Spleen (tissue), 11 donors: ENCODE measurements around the gene ZNF699. TPM values are rescaled to one million over a fixed set of nuclear protein-coding genes. Genes with fewer than 3 reads are reported as not detected.
"Not testable (repeated sequence)": the region's sequence is repeated elsewhere in the genome, so short reads cannot be mapped to it uniquely, and the experiment has no call there.

Experiments used
- DNase-seq: peaks from one replicate; pipeline ENCODE4 v3.0.0-alpha.2; 2020
- H3K27ac ChIP-seq, 8 donors: fragments of 200-600 bp; sonication (generic) in 7 of 8; 1 replicate in 4 of 8; 2 replicates in 4 of 8; pipeline versions ENCODE4 v1.5.0 to v1.8.0; 2016 to 2021; ENCODE audit warnings: inconsistent platforms in 4 of 8, mild to moderate bottlenecking in 4 of 8, moderate library complexity in 1 of 8
- H3K27me3 ChIP-seq, 7 donors: fragments of 200-600 bp; sonication (generic) in 6 of 7; replicated peaks in 1 of 7; 1 replicate in 4 of 7; 2 replicates in 3 of 7; pipeline versions ENCODE4 v1.5.0 to v1.8.0; 2016 to 2021; ENCODE audit warnings: inconsistent platforms in 3 of 7, mild to moderate bottlenecking in 1 of 7
- H3K36me3 ChIP-seq, 6 donors: fragments of 200-600 bp; sonication (generic) in 5 of 6; 1 replicate in 4 of 6; 2 replicates in 2 of 6; pipeline versions ENCODE4 v1.5.0 to v1.8.0; 2016 to 2021; ENCODE audit warnings: inconsistent platforms in 2 of 6
- H3K4me1 ChIP-seq, 6 donors: fragments of 200-600 bp; sonication (generic) in 5 of 6; 1 replicate in 3 of 6; 2 replicates in 3 of 6; pipeline versions ENCODE4 v1.5.0 to v1.8.0; 2016 to 2021; ENCODE audit warnings: inconsistent platforms in 3 of 6
- H3K4me3 ChIP-seq, 8 donors: fragments of 200-600 bp; sonication (generic) in 7 of 8; 1 replicate in 4 of 8; 2 replicates in 4 of 8; pipeline versions ENCODE4 v1.5.0 to v1.8.0; 2016 to 2021; ENCODE audit warnings: inconsistent platforms in 4 of 8, mild to moderate bottlenecking in 4 of 8, moderate library complexity in 2 of 8
- H3K9me3 ChIP-seq, 8 donors: fragments of 200-600 bp; sonication (generic) in 7 of 8; 1 replicate in 4 of 8; 2 replicates in 4 of 8; pipeline versions ENCODE4 v1.5.0 to v1.8.0; 2016 to 2021; ENCODE audit warnings: inconsistent platforms in 4 of 8
- POLR2A ChIP-seq, 3 donors: fragments of 450-650 bp; IDR thresholded peaks; one replicate each; pipeline ENCODE4 v1.5.1; 2017; ENCODE audit warnings: antibody characterized with exemption in 3 of 3, mild to moderate bottlenecking in 1 of 3
- POLR2AphosphoS5 ChIP-seq, 3 donors: sonication (generic); formaldehyde crosslinking; IDR thresholded peaks; one replicate each; pipeline ENCODE4 v1.5.1; 2017; ENCODE audit warnings: antibody characterized with exemption in 3 of 3
- WGBS, 5 donors: extraction: QIAGEN DNeasy Blood & Tissue Kit in 3 of 5; methylation state at CpG; one replicate each; pipeline versions ENCODE4 v1.1.5 to v1.1.7; 2013 to 2018; 5-methylcytosine and 5-hydroxymethylcytosine counted together
- intact Hi-C: fragments of 100-400 bp; cut with DNase I; formaldehyde crosslinking; loops from one replicate; pipeline ENCODE4 v1.15.0; 2023; ENCODE audit warnings: low total_unique reads
- polyA plus RNA-seq, 3 donors: library from polyadenylated mRNA; stranded (reverse); fragments of 200-250 nt; gene quantifications; one replicate each; pipeline ENCODE4 v1.2.1, GENCODE V29; 2013
- total RNA-seq, 7 donors: library from RNA; depleted of rRNA in 3 of 7; stranded (reverse); fragments of >200 nt in 3 of 7; fragmentation: NEBNext Ultra II Directional in 4 of 7; extraction: Animal tissue kit (Norgen Biotek cat#: 25700) in 4 of 7; gene quantifications; one replicate each; pipeline versions ENCODE4 v1.1.0 to v1.2.1, GENCODE V29; 2016 to 2021
- TF ChIP-seq, protein P1 (sequence below), 11 experiments: fragments of 200-600 bp in 7 of 11; fragments of 450-650 bp in 4 of 11; sonication (generic) in 4 of 11; IDR thresholded peaks in 8 of 11; conservative IDR thresholded peaks in 3 of 11; 1 replicate in 7 of 11; 2 replicates in 4 of 11; pipeline versions ENCODE4 v1.4.0 to v1.8.0; 2016 to 2021; ENCODE audit warnings: antibody characterized with exemption in 11 of 11, inconsistent platforms in 4 of 11, mild to moderate bottlenecking in 1 of 11
- donor health status: healthy with polysubstance abuse.
- donor health status: DM: no; HTN: no; CAD: no; lungs with moderate emphysema.
- donor health status: DM: no; HTN: no; CAD: no.
- donor health status: Bipolar disorder and iron deficiency.
- donor health status: healthy.
- donor health status: DM: no; HTN: no; CAD: no.
- donor health status: DM: yes; HTN: yes; CAD: no.

Gene ZNF699
- total and polyA plus RNA-seq, 10 donors = 0.67 to 16.2 (median 9.9) TPM

DNA sequence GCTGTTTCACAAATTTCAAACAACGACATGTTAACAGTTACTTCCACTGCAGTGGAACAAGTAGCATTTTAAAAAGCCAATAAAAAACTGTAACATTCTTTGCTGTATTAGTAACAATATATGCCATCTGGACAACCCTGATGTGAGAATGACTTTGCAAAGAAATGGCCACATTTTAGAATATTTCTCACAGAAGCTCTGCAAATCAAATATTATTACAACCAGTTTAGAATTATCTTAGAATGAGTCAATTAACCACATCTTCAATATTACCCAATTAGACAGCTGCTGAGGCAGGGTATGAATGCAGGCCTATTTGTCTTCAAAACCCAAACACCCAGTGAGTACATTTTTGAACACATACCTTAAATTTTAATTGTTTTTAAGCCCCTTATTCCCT lies 3.2 kb downstream of the ZNF699 start:
- intact Hi-C loops = loop anchor here (10.0 kb wide), 1 partner anchor 128 kb away; the partner anchor contains the start of gene ZNF266
- H3K27ac ChIP-seq = no peak overlapping the region
- no peak for TF ChIP-seq POLR2A (IDR thresholded peaks at IDR 0.05)
- no peak for TF ChIP-seq POLR2AphosphoS5 (IDR thresholded peaks at IDR 0.05)
- TF ChIP-seq, protein P1, sequence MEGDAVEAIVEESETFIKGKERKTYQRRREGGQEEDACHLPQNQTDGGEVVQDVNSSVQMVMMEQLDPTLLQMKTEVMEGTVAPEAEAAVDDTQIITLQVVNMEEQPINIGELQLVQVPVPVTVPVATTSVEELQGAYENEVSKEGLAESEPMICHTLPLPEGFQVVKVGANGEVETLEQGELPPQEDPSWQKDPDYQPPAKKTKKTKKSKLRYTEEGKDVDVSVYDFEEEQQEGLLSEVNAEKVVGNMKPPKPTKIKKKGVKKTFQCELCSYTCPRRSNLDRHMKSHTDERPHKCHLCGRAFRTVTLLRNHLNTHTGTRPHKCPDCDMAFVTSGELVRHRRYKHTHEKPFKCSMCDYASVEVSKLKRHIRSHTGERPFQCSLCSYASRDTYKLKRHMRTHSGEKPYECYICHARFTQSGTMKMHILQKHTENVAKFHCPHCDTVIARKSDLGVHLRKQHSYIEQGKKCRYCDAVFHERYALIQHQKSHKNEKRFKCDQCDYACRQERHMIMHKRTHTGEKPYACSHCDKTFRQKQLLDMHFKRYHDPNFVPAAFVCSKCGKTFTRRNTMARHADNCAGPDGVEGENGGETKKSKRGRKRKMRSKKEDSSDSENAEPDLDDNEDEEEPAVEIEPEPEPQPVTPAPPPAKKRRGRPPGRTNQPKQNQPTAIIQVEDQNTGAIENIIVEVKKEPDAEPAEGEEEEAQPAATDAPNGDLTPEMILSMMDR (IDR thresholded peaks at IDR 0.05 in 8 of 11, conservative IDR thresholded peaks at IDR 0.05 in 3 of 11) = no peak
- no peak overlapping the region for H3K4me3 ChIP-seq
- DNase-seq = no peak
- WGBS, 5 donors = 89 to 100% (median 96%) methylated on average over 1 of the region's 1 CpG
- peaks cover 0 to 68% (median 54%) of the 10 kb centered on the region in 8 donors for H3K9me3 ChIP-seq
- peaks cover 9 to 33% (median 25%) of the 10 kb centered on the region in 6 donors for H3K4me1 ChIP-seq
- H3K36me3 ChIP-seq = peaks cover 17 to 57% (median 37%) of the 10 kb centered on the region in 6 donors
- H3K27me3 ChIP-seq = no peaks in the 10 kb centered on the region

DNA sequence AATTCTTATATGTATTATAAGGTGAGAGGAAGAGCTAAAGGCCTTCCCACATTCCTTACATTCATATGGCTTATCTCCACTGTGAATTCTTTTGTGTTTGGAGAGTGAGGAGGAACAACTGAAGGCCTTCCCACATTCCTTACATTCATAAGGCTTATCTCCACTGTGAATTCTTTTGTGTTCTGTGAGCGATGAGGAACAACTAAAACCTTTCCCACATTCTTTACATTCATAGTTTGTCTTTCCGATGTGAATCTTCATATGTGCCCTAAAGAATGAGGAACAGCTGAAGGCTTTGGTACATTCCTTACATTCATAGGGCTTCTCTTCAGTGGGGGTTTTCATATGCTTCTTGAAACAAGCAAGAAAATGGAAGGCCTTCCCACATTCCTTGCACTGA lies 13.3 kb downstream of the ZNF699 start:
- Histone ChIP-seq H3K27me3 (no peaks in the 10 kb centered on the region), H3K36me3 (peaks cover 43 to 100% (median 84%) of the 10 kb centered on the region in 6 donors), H3K27ac (no peak overlapping the region), H3K4me3 (peak overlapping the region in 1 of 8 donors; percentile 26), H3K4me1 (no peaks in the 10 kb centered on the region), H3K9me3 (peaks cover 64 to 100% (median 100%) of the 10 kb centered on the region in 8 donors)
- DNase-seq = no peak
- intact Hi-C loops = no loop called here
- 96 to 98% (median 98%) methylated on average over 2 of the region's 2 CpGs for WGBS, 5 donors
- TF ChIP-seq POLR2AphosphoS5 (IDR thresholded peaks at IDR 0.05) (no peak), POLR2A (IDR thresholded peaks at IDR 0.05) (no peak)
- TF ChIP-seq, protein P1 (IDR thresholded peaks at IDR 0.05 in 8 of 11, conservative IDR thresholded peaks at IDR 0.05 in 3 of 11) = no peak

DNA sequence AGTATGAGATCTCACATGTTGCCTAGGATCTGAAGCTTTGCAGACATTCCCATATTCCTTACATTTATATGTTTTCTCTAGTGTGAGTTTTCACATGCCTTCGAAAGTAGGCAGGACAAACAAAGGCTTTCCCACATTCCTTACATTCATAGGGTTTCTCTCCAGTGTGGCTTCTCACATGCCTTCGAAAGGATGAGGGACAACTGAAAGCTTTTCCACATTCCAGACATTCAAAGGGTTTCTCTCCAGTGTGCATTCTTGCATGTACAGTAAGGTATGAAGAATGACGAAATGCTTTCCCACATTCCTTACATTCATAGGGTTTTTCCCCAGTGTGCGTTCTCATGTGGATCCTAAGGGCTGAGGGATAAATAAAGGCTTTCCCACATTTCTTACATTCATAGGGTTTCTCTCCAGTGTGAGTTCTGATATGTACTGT lies 14.2 kb downstream of the ZNF699 start:
- peaks cover 35 to 100% (median 75%) of the 10 kb centered on the region in 6 donors for H3K36me3 ChIP-seq
- no peaks in the 10 kb centered on the region for H3K4me1 ChIP-seq
- peak overlapping the region in 1 of 8 donors; percentile 15 for H3K4me3 ChIP-seq
- H3K27ac ChIP-seq = no peak overlapping the region
- H3K27me3 ChIP-seq = no peaks in the 10 kb centered on the region
- intact Hi-C loops = no loop called here
- no peak for TF ChIP-seq POLR2A (IDR thresholded peaks at IDR 0.05)
- TF ChIP-seq, protein P1 (IDR thresholded peaks at IDR 0.05 in 8 of 11, conservative IDR thresholded peaks at IDR 0.05 in 3 of 11) = no peak
- no peak for TF ChIP-seq POLR2AphosphoS5 (IDR thresholded peaks at IDR 0.05)
- WGBS, 5 donors = 92 to 99% (median 96%) methylated on average over 4 of the region's 4 CpGs
- H3K9me3 ChIP-seq = peaks cover 67 to 100% (median 100%) of the 10 kb centered on the region in 8 donors
- no peak for DNase-seq

DNA sequence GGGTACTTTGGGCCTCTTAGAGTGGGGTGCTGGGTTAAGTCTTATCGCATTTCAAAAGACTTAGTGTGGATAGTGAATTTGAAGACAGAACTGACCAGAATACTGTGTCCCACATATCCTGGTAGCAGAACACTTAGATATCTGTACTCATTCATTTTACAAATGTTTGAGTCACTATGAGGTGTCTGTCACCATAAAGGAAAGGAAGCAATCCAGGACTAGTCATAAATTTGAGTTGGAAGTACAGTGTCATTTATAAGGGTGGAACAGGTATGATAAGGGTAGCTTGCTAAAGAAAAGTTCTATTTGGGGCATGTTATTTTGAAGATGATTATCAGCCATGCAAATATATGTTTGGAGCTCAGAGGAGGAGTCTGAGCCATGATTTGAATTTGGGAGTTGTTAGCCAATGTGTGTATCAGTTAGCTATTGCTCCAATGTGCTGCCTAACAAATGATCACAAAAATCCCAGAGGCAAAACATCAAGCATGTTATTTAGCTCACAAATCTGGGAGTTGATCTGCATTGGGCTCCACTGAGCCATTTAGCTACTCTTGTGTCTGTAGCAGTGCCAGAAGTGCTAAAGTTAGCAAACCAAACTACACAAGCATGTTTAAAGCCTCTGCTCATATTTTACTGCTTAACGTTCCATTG lies 20.3 kb downstream of the ZNF699 start:
- Histone ChIP-seq H3K27ac (no peak overlapping the region), H3K4me3 (no peak overlapping the region), H3K36me3 (peaks cover 0 to 63% (median 29%) of the 10 kb centered on the region in 6 donors), H3K9me3 (peaks cover 21 to 100% (median 100%) of the 10 kb centered on the region in 8 donors), H3K27me3 (peaks cover 0 to 2% (median 0%) of the 10 kb centered on the region in 7 donors), H3K4me1 (no peaks in the 10 kb centered on the region)
- intact Hi-C loops = no loop called here
- TF ChIP-seq POLR2A (IDR thresholded peaks at IDR 0.05) (no peak), POLR2AphosphoS5 (IDR thresholded peaks at IDR 0.05) (no peak)
- TF ChIP-seq, protein P1 (IDR thresholded peaks at IDR 0.05 in 8 of 11, conservative IDR thresholded peaks at IDR 0.05 in 3 of 11) = no peak
- 95 to 100% (median 96%) methylated on average over 2 of the region's 2 CpGs for WGBS, 5 donors
- no peak for DNase-seq

DNA sequence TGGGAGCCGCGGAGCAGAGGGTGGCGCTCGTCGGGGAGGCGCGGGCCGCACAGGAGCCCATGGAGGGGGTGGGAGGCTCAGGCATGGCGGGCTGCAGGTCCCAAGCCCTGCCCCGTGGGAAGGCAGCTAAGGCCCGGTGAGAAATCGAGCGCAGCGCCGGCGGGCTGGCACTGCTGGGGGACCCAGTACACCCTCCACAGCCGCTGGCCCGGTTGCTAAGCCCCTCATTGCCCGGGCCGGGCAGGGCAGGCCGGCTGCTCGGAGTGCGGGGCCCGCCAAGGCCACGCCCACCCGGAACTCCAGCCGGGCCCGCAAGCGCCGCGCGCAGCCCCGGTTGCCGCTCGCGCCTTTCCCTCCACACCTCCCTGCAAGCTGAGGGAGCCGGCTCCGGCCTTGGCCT lies 26.2 kb downstream of the ZNF699 start:
- intact Hi-C loops, DNase-seq, H3K27ac ChIP-seq, H3K4me1 ChIP-seq, H3K36me3 ChIP-seq: not testable (repeated sequence)
- 13 to 27% (median 21%) methylated on average over 3 to 38 of the region's 38 CpGs for WGBS, 5 donors
- peaks cover 0 to 100% (median 58%) of the 10 kb centered on the region in 8 donors for H3K9me3 ChIP-seq
- peaks cover 0 to 19% (median 0%) of the 10 kb centered on the region in 7 donors for H3K27me3 ChIP-seq
- peak overlapping the region in 4 of 8 donors; percentile 7 to 46 (median 31) for H3K4me3 ChIP-seq
